Left ventricle myocardium superior (tissue), 1 donor: ENCODE data around the gene VAC14. TPM values are rescaled to one million over a fixed set of nuclear protein-coding genes. Genes with fewer than 3 reads are reported as not detected.
A peak's percentile ranks its signal among the peaks of the same experiment; 100 is the strongest.

Experiments
- ATAC-seq: fragments of 200-7000 bp; cut with Tn5 transposase; one replicate; pipeline ENCODE4 v1.9.1; 2020; ENCODE audit warnings: mild to moderate bottlenecking, moderate library complexity
- DNase-seq: peaks from one replicate; pipeline ENCODE4 v3.0.0-alpha.2; 2020
- intact Hi-C: fragments of 100-400 bp; cut with micrococcal nuclease; formaldehyde crosslinking; loops from one replicate; pipeline ENCODE4 v1.11.0; 2022
- total RNA-seq: library from RNA; stranded (reverse); fragmentation: NEBNext Ultra II Directional; extraction: Animal tissue kit (Norgen Biotek cat#: 25700); gene quantifications from one replicate; pipeline ENCODE4 v1.2.1, GENCODE V29; 2021
- donor health status: DM: no; HTN: yes; CAD: no; lungs with severe emphysema.

The VAC14 gene
- total RNA-seq, 1 donor from 2014 or later, result 20.4 TPM

GRCh38 chr16:70735141-70735979 is 65.6 kb downstream of the VAC14 start:
- ATAC-seq, result peak; percentile 36
- intact Hi-C loops, result loop anchor here (10.0 kb wide), 1 partner anchor 51 kb away; the partner anchor contains the start of gene MTSS2
- DNase-seq, result peak; percentile 59

- ATAC-seq (no peak), DNase-seq (no peak)
- intact Hi-C loops, result loop anchor here (10.0 kb wide), 1 partner anchor 50 kb away; the partner anchor contains the start of gene MTSS2
These were observed 66.3 kb downstream of the VAC14 start for GRCh38 chr16:70734522-70735095.

GRCh38 chr16:70730944-70731343 is 70.0 kb downstream of the VAC14 start:
- intact Hi-C loops, result loop anchor here (10.0 kb wide), 1 partner anchor 46 kb away; the partner anchor contains the start of gene MTSS2
- peak; percentile 73 for ATAC-seq
- peak; percentile 83 for DNase-seq

- DNase-seq (no peak), ATAC-seq (no peak)
- intact Hi-C loops, result loop anchor here (10.0 kb wide), 1 partner anchor 45 kb away; the partner anchor contains the start of gene MTSS2
These were observed 70.9 kb downstream of the VAC14 start for GRCh38 chr16:70730031-70730430.

GRCh38 chr16:70729292-70729691 is 71.7 kb downstream of the VAC14 start:
- intact Hi-C loops, result no loop called here
- DNase-seq (no peak), ATAC-seq (no peak)

GRCh38 chr16:70728150-70728549 is 72.8 kb downstream of the VAC14 start:
- DNase-seq, result no peak
- intact Hi-C loops, result no loop called here
- no peak for ATAC-seq

GRCh38 chr16:70726892-70727361 is 74.0 kb downstream of the VAC14 start:
- DNase-seq, result peak; percentile 73

GRCh38 chr16:70725912-70726828 is 74.8 kb downstream of the VAC14 start:
- peak; percentile 81 for ATAC-seq
- peak; percentile 89 for DNase-seq
- intact Hi-C loops, result no loop called here

More at GRCh38 chr16:70726892-70727361, 74.0 kb downstream of the VAC14 start:
- intact Hi-C loops, result no loop called here
- ATAC-seq, result peak; percentile 59

GRCh38 chr16:70725024-70725911 is 75.7 kb downstream of the VAC14 start:
- DNase-seq, result peak; percentile 64
- intact Hi-C loops, result no loop called here
- ATAC-seq, result peak; percentile 67

- DNase-seq, result no peak
- intact Hi-C loops, result no loop called here
- ATAC-seq, result no peak
These were observed 76.6 kb downstream of the VAC14 start for GRCh38 chr16:70724146-70725023.

GRCh38 chr16:70723740-70724145 is 77.2 kb downstream of the VAC14 start:
- no peak for DNase-seq
- intact Hi-C loops, result no loop called here
- no peak for ATAC-seq

GRCh38 chr16:70721202-70721963 is 79.6 kb downstream of the VAC14 start:
- ATAC-seq (no peak), DNase-seq (no peak)
- intact Hi-C loops, result no loop called here

GRCh38 chr16:70720425-70721201 is 80.3 kb downstream of the VAC14 start:
- no peak for DNase-seq

GRCh38 chr16:70717065-70717464 is 83.9 kb downstream of the VAC14 start:
- ATAC-seq (no peak), DNase-seq (no peak)
- intact Hi-C loops, result no loop called here

More at GRCh38 chr16:70720425-70721201, 80.3 kb downstream of the VAC14 start:
- intact Hi-C loops, result no loop called here
- no peak for ATAC-seq

- ATAC-seq (peak; percentile 10), DNase-seq (no peak)
- intact Hi-C loops, result no loop called here
These were observed 85.0 kb downstream of the VAC14 start for GRCh38 chr16:70715860-70716357.
